ENCODE data around the gene USH2A. TPM values are rescaled to one million over a fixed set of nuclear protein-coding genes. Genes with fewer than 3 reads are reported as not detected.

Gene USH2A
- total RNA-seq, 4 donors from 2014 or later, result under 0.01 to 2.0 (median 0.22) TPM; not detected in 1

- Histone ChIP-seq H3K4me1 (no peaks in the 10 kb centered on the region), H3K4me3 (replicated peaks in 1 of 3) (no peak overlapping the region), H3K27ac (no peak overlapping the region), H3K9me3 (no peaks in the 10 kb centered on the region), H3K36me3 (no peaks in the 10 kb centered on the region), H3K27me3 (no peaks in the 10 kb centered on the region)
- intact Hi-C loops (cut with DNase I), result no loop called here
- TF ChIP-seq POLR2A (IDR thresholded peaks at IDR 0.05), result no peak
- TF ChIP-seq, protein P1, sequence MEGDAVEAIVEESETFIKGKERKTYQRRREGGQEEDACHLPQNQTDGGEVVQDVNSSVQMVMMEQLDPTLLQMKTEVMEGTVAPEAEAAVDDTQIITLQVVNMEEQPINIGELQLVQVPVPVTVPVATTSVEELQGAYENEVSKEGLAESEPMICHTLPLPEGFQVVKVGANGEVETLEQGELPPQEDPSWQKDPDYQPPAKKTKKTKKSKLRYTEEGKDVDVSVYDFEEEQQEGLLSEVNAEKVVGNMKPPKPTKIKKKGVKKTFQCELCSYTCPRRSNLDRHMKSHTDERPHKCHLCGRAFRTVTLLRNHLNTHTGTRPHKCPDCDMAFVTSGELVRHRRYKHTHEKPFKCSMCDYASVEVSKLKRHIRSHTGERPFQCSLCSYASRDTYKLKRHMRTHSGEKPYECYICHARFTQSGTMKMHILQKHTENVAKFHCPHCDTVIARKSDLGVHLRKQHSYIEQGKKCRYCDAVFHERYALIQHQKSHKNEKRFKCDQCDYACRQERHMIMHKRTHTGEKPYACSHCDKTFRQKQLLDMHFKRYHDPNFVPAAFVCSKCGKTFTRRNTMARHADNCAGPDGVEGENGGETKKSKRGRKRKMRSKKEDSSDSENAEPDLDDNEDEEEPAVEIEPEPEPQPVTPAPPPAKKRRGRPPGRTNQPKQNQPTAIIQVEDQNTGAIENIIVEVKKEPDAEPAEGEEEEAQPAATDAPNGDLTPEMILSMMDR (IDR thresholded peaks at IDR 0.05), result no peak
- DNase-seq, result no peak
- 81 to 82% methylated on average over 3 of the region's 3 CpGs for WGBS, 2 donors
These were observed 375.3 kb downstream of the USH2A start for GRCh38 chr1:216047811-216048572.

- Histone ChIP-seq H3K4me3 (replicated peaks in 1 of 3) (no peak overlapping the region), H3K27ac (no peak overlapping the region), H3K4me1 (no peaks in the 10 kb centered on the region), H3K36me3 (no peaks in the 10 kb centered on the region), H3K9me3 (no peaks in the 10 kb centered on the region), H3K27me3 (no peaks in the 10 kb centered on the region)
- TF ChIP-seq, protein P1 (IDR thresholded peaks at IDR 0.05), result no peak
- DNase-seq, result no peak
- WGBS, 2 donors, result 85 to 86% methylated on average over 4 of the region's 4 CpGs
- intact Hi-C loops (cut with DNase I), result no loop called here
These were observed 376.9 kb downstream of the USH2A start for GRCh38 chr1:216046336-216046735.

DNA sequence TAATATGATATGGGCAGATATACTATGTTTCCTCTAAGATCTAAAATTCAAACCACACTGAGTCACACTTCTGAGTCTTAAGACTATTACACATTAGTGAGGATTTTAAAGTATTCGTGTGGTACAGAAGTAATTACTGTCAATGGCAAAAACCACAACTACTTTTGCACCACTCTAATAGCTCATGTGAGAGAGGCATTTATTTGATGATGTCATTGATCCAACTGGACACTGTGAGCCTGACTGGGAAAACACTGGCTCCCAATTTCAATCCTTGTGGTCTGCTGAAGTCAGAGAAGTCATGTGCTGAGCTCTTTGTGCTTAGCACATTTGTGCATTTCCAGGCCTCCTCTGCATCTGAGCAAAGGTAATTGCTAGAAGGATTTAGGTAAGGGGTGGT, 377.8 kb downstream of the USH2A start:
- intact Hi-C loops (cut with DNase I), result no loop called here
- Histone ChIP-seq H3K27ac (no peak overlapping the region), H3K27me3 (no peaks in the 10 kb centered on the region), H3K4me3 (replicated peaks in 1 of 3) (no peak overlapping the region), H3K9me3 (no peaks in the 10 kb centered on the region), H3K36me3 (no peaks in the 10 kb centered on the region), H3K4me1 (no peaks in the 10 kb centered on the region)
- no peak for DNase-seq
- TF ChIP-seq, protein P1 (IDR thresholded peaks at IDR 0.05), result no peak
- no peak for TF ChIP-seq POLR2A (IDR thresholded peaks at IDR 0.05)
- WGBS, 2 donors, result 83 to 91% methylated on average over 1 of the region's 1 CpG

DNA sequence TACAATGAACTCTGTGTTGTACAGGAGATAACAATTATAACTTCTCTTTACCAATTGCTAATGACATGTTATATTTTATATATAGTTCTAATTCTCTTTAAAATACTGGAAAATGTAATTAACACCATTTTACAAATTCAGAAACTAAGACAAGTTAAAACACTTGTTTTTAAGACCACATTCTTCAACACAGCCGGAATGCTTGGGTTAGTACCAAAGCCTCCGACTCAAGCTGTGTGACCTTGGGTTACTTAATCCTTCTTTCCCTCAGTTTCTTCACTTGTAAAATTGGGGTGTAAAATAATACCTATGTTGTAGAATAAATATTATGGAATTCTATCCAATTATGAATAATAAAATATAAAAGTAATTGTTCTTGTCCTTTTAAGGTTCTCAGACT, 378.7 kb downstream of the USH2A start:
- intact Hi-C loops (cut with DNase I), result no loop called here
- WGBS, 2 donors, result 89 to 94% methylated on average over 2 of the region's 2 CpGs
- no peak overlapping the region for H3K4me3 ChIP-seq (replicated peaks in 1 of 3)

DNA sequence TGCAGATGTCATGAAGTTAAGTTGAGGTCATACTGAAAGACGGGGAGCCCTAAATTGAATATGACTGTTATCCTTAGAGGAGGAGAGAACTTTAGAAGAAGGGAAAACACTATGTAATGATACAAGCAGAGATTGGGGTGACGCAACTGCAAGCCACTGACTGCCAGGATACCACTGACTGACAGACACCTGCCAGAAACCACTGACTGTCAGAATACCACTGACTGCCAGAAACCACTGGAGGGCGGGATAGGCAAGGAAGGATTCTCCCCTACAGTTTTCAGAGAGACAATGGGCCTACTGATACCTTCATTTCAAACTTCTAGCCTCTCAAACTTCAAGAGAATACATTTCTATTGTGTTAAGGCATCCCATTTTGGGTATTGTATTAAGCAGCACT, 388.7 kb downstream of the USH2A start:
- no peaks in the 10 kb centered on the region for H3K27me3 ChIP-seq
- WGBS, 2 donors, result 71 to 72% methylated on average over 3 of the region's 3 CpGs

More for the DNA sequence above, 378.7 kb downstream of the USH2A start:
- no peak overlapping the region for H3K27ac ChIP-seq
- no peak for TF ChIP-seq POLR2A (IDR thresholded peaks at IDR 0.05)
- TF ChIP-seq, protein P1 (IDR thresholded peaks at IDR 0.05), result no peak
- no peaks in the 10 kb centered on the region for H3K9me3 ChIP-seq
- no peaks in the 10 kb centered on the region for H3K4me1 ChIP-seq
- H3K27me3 ChIP-seq, result no peaks in the 10 kb centered on the region
- H3K36me3 ChIP-seq, result no peaks in the 10 kb centered on the region
- no peak for DNase-seq

More for the DNA sequence above, 388.7 kb downstream of the USH2A start:
- Histone ChIP-seq H3K36me3 (no peaks in the 10 kb centered on the region), H3K4me1 (no peaks in the 10 kb centered on the region), H3K9me3 (no peaks in the 10 kb centered on the region), H3K4me3 (replicated peaks in 1 of 3) (no peak overlapping the region), H3K27ac (no peak overlapping the region)
- DNase-seq, result no peak
- intact Hi-C loops (cut with DNase I), result no loop called here
- no peak for TF ChIP-seq POLR2A (IDR thresholded peaks at IDR 0.05)
- TF ChIP-seq, protein P1 (IDR thresholded peaks at IDR 0.05), result no peak
